HG02938 (cell line): Measurements from ENCODE around the gene ITGB3.
A peak's percentile ranks its signal among the peaks of the same experiment; 100 is the strongest.

Experiments
- ATAC-seq: cut with Tn5 transposase; IDR thresholded peaks from one replicate; pipeline ENCODE4 v1.9.1; 2021; ENCODE audit warnings: mild to moderate bottlenecking, moderate library complexity; ENCODE audit not compliant: unreplicated experiment

Gene ITGB3

GRCh38 chr17:47295874-47296255 lies 42.2 kb downstream of the ITGB3 start:
- no peak for ATAC-seq

- ATAC-seq, result no peak
These were observed 44.2 kb downstream of the ITGB3 start for GRCh38 chr17:47297661-47298400.

GRCh38 chr17:47298712-47299111 lies 45.1 kb downstream of the ITGB3 start:
- no peak for ATAC-seq

GRCh38 chr17:47299239-47299910 lies 45.7 kb downstream of the ITGB3 start:
- no peak for ATAC-seq

GRCh38 chr17:47300718-47301117 lies 47.1 kb downstream of the ITGB3 start:
- ATAC-seq, result no peak

GRCh38 chr17:47301161-47301560 lies 47.5 kb downstream of the ITGB3 start:
- no peak for ATAC-seq

- no peak for ATAC-seq
These were observed 48.2 kb downstream of the ITGB3 start for GRCh38 chr17:47301831-47302230.

GRCh38 chr17:47304186-47304585 lies 50.6 kb downstream of the ITGB3 start:
- no peak for ATAC-seq

- ATAC-seq, result no peak
These were observed 51.8 kb downstream of the ITGB3 start for GRCh38 chr17:47305302-47305923.

- ATAC-seq, result no peak
These were observed 56.6 kb downstream of the ITGB3 start for GRCh38 chr17:47310186-47310733.

- ATAC-seq, result no peak
These were observed 57.8 kb downstream of the ITGB3 start for GRCh38 chr17:47311420-47311819.

- no peak for ATAC-seq
These were observed 62.0 kb downstream of the ITGB3 start for GRCh38 chr17:47315451-47316266.

- ATAC-seq, result no peak
These were observed 62.7 kb downstream of the ITGB3 start for GRCh38 chr17:47316311-47316710.

GRCh38 chr17:47317119-47317518 lies 63.5 kb downstream of the ITGB3 start:
- ATAC-seq, result no peak

GRCh38 chr17:47318197-47318918 lies 64.7 kb downstream of the ITGB3 start:
- no peak for ATAC-seq

- no peak for ATAC-seq
These were observed 67.4 kb downstream of the ITGB3 start for GRCh38 chr17:47320879-47321502.

GRCh38 chr17:47323382-47324223 lies 70.0 kb downstream of the ITGB3 start, which contains the start of gene EFCAB13:
EFCAB13 (plus strand) TSS chr17:47323955; CDS start chr17:47328354, 4,399 bp downstream.
- peak; percentile 66 for ATAC-seq

- ATAC-seq, result peak; percentile 50
These were observed 70.8 kb downstream of the ITGB3 start for GRCh38 chr17:47324224-47325020.
